ENCODE measurements around the gene ALPG.

GRCh38 chr2:232455426-232456255 is 49.0 kb downstream of the ALPG start, which contains the start of gene ALPI:
- TF ChIP-seq, protein P1, sequence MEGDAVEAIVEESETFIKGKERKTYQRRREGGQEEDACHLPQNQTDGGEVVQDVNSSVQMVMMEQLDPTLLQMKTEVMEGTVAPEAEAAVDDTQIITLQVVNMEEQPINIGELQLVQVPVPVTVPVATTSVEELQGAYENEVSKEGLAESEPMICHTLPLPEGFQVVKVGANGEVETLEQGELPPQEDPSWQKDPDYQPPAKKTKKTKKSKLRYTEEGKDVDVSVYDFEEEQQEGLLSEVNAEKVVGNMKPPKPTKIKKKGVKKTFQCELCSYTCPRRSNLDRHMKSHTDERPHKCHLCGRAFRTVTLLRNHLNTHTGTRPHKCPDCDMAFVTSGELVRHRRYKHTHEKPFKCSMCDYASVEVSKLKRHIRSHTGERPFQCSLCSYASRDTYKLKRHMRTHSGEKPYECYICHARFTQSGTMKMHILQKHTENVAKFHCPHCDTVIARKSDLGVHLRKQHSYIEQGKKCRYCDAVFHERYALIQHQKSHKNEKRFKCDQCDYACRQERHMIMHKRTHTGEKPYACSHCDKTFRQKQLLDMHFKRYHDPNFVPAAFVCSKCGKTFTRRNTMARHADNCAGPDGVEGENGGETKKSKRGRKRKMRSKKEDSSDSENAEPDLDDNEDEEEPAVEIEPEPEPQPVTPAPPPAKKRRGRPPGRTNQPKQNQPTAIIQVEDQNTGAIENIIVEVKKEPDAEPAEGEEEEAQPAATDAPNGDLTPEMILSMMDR (conservative IDR thresholded peaks at IDR 0.05; ENCODE audit: low read depth, low read length) = no peak
- no peak for TF ChIP-seq EZH2 (IDR thresholded peaks at IDR 0.05; ENCODE audit: borderline replicate concordance, low read depth, low read length, poor library complexity, severe bottlenecking)
